SJSA1 (cell line): ENCODE measurements around the gene ZNF526. TPM values are rescaled to one million over a fixed set of nuclear protein-coding genes. Genes with fewer than 3 reads are reported as not detected.

Experiments
- DNase-seq, 2 experiments: peaks; one replicate each; pipeline ENCODE4 v3.0.0-alpha.2; 2015 to 2020; ENCODE audit warnings: low spot score in 2 of 2, low read depth in 1 of 2
- H3K27ac ChIP-seq: fragments of 250-450 bp; sonication (Bioruptor Pico); 2 replicates; pipeline ENCODE4 v1.5.1; 2020; ENCODE audit warnings: mild to moderate bottlenecking, moderate library complexity
- H3K27me3 ChIP-seq: fragments of 250-450 bp; sonication (Bioruptor Pico); replicated peaks from 2 replicates; pipeline ENCODE4 v1.5.1; 2020; ENCODE audit warnings: mild to moderate bottlenecking, moderate library complexity
- H3K36me3 ChIP-seq: fragments of 250-450 bp; sonication (Bioruptor Pico); 2 replicates; pipeline ENCODE4 v1.5.1; 2020; ENCODE audit warnings: mild to moderate bottlenecking
- H3K4me1 ChIP-seq: fragments of 250-450 bp; sonication (Bioruptor Pico); replicated peaks from 2 replicates; pipeline ENCODE4 v1.6.1; 2021; ENCODE audit warnings: mild to moderate bottlenecking
- H3K4me3 ChIP-seq: fragments of 250-450 bp; sonication (Bioruptor Pico); 2 replicates; pipeline ENCODE4 v1.5.1; 2020; ENCODE audit warnings: mild to moderate bottlenecking
- H3K9me3 ChIP-seq: fragments of 250-450 bp; sonication (Bioruptor Pico); replicated peaks from 2 replicates; pipeline ENCODE4 v1.5.1; 2020; ENCODE audit warnings: mild to moderate bottlenecking
- total RNA-seq: library from RNA; depleted of rRNA; stranded (reverse); fragments of >200 nt; shearing (Covaris generic); gene quantifications from 2 replicates; pipeline ENCODE4 v1.2.3, GENCODE V29; 2014

The ZNF526 gene
- total RNA-seq, 1 experiment from 2014 or later, result 10.5 TPM

DNA sequence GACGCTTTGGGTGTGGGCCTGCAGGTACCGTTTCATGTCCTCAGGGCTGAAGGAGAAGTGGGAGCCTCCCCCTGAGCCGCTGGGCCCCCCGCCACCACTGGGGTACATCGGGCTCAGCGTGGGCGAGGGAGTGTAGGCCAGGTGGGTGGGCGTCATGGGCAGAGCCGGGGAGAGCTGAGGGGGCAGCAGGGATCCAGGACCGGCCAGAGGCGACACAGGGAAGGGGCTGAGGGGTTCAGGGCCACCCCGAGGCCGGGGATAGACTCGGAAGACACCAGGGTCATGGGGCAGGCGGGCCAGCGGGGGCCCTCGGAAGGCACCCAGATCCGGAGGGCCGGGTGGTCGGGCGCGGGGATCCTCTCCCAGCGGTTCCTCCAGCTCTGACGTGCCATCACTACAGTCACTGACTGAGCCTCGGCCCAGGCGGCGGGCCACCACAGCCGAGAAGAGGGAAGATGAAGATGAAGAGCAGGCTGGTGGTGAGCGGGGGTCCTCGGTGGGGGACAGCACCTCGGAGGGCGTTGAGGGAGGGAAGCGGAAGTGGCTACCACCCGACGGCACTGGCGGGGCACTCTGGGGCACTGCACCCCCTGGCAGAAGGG, 29.1 kb downstream of the ZNF526 start:
- no peak for DNase-seq
- no peaks in the 10 kb centered on the region for H3K9me3 ChIP-seq
- peaks cover 56% of the 10 kb centered on the region for H3K36me3 ChIP-seq
- no peaks in the 10 kb centered on the region for H3K27me3 ChIP-seq
- H3K27ac ChIP-seq, result no peak overlapping the region
- H3K4me1 ChIP-seq, result peaks cover 45% of the 10 kb centered on the region
- H3K4me3 ChIP-seq, result no peak overlapping the region

DNA sequence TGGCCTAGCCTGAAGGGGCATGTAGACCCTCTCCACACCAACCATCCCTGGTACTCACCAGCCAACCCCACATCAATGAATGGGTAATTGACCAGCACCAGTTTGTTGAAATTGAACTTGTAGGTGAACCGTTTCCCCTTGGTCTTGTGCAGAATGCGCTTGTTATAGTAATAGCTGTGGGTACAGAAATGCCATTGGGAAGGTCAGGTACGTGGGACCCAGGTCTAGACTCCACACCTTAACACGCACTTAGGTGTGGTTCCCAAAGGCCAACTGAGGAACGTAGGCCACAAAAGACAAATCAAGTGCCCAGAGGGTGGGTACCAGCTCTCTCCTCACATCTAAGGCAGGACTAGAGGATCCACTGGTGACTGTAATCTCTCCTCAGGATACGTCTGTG, 29.7 kb downstream of the ZNF526 start:
- Histone ChIP-seq H3K9me3 (no peaks in the 10 kb centered on the region; the same call in 1 of the 2 replicates), H3K27me3 (no peaks in the 10 kb centered on the region), H3K4me1 (peaks cover 42% of the 10 kb centered on the region), H3K4me3 (no peak overlapping the region), H3K27ac (no peak overlapping the region), H3K36me3 (peaks cover 60% of the 10 kb centered on the region)
- no peak for DNase-seq

DNA sequence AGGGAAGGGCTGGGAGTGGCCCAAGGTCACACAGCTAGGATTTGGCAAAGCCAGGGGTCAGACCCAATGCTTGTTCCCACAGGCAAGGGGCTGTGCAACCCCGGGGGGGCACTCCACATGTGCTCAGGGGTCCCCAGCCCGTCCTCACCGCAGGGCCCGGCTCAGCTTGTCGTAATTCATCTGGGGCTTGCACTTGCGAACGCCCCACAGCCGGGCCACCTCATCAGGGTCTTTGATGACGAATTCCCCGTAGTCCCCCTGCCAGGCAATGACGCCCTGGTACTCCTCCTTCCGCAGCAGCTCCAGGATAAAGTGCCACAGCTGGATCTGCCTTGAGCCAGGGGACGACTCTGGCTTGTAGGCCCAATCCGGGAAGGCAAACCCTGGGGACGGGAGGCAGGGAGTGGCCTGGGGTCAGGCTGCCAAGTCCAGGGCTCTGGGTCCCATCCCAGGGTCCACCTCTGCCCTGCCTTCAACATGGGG, 30.1 kb downstream of the ZNF526 start:
- Histone ChIP-seq H3K27me3 (no peaks in the 10 kb centered on the region), H3K27ac (peak overlapping the region; percentile 6; the same call in 1 of the 2 replicates), H3K36me3 (peaks cover 61% of the 10 kb centered on the region), H3K9me3 (no peaks in the 10 kb centered on the region; the same call in 1 of the 2 replicates), H3K4me3 (no peak overlapping the region), H3K4me1 (peaks cover 38% of the 10 kb centered on the region)
- no peak for DNase-seq

DNA sequence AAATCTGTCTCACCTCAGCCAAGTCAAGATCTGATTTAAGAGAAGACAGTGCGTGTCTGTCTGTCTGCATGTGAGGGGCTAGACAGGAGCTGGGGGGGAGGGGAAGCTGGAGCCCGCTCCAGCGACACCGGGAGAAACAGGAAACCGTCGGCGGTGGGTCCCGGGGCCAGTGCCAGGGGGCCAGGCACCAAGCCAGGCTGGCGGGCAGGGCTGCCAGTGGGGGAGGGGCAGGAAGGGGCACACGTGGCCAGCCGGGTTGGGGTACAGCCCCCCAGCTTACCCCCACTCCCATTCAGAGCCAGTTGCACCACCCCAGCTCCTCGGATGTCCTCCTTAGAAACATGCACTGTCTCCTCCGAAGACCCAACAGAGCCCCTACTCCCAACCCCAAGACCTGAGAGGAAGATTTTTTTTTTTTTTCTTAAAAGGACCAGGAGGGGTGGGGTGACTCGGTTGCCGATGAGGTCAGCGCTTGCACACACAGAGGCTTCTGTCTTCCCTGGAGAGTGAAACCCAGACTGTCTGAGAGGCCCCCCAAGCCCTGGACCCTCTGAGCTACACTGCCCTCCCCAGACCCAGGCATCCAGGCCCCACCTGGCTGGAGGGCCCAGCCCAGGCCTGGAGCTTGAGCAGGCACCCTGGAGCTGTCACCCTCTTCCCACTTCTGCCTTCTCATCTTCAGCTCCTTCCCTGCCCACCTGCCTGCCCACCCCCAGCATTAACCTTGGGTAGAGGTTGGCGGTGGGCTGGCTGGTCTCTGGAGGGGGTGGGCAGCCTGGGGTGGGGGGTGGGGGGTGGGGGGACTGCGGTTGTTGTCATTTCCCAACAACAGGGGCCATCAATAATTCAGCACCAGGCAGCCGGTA, 30.8 kb downstream of the ZNF526 start:
- H3K27me3 ChIP-seq, result no peaks in the 10 kb centered on the region
- peaks cover 41% of the 10 kb centered on the region for H3K4me1 ChIP-seq
- DNase-seq, result peak in 1 of 2 experiments; percentile 22
- peak overlapping the region; percentile 6; the same call in 1 of the 2 replicates for H3K27ac ChIP-seq
- H3K9me3 ChIP-seq, result no peaks in the 10 kb centered on the region; the same call in 1 of the 2 replicates
- peaks cover 59% of the 10 kb centered on the region for H3K36me3 ChIP-seq
- no peak overlapping the region for H3K4me3 ChIP-seq

GRCh38 chr19:42251572-42252358, 31.7 kb downstream of the ZNF526 start:
- no peak overlapping the region for H3K4me3 ChIP-seq
- peaks cover 51% of the 10 kb centered on the region for H3K36me3 ChIP-seq
- DNase-seq, result no peak

GRCh38 chr19:42252365-42253244, 32.5 kb downstream of the ZNF526 start:
- peaks cover 46% of the 10 kb centered on the region for H3K36me3 ChIP-seq
- H3K27me3 ChIP-seq, result no peaks in the 10 kb centered on the region
- peak overlapping the region; percentile 85 for H3K4me3 ChIP-seq
- DNase-seq, result peak in 1 of 2 experiments; percentile 56
- peak overlapping the region; percentile 73 for H3K27ac ChIP-seq
- H3K4me1 ChIP-seq, result peaks cover 41% of the 10 kb centered on the region
- no peaks in the 10 kb centered on the region; the same call in 1 of the 2 replicates for H3K9me3 ChIP-seq

More at GRCh38 chr19:42251572-42252358, 31.7 kb downstream of the ZNF526 start:
- Histone ChIP-seq H3K4me1 (peaks cover 38% of the 10 kb centered on the region), H3K27me3 (no peaks in the 10 kb centered on the region), H3K27ac (peak overlapping the region; percentile 73; the same call in 1 of the 2 replicates), H3K9me3 (no peaks in the 10 kb centered on the region; the same call in 1 of the 2 replicates)

DNA sequence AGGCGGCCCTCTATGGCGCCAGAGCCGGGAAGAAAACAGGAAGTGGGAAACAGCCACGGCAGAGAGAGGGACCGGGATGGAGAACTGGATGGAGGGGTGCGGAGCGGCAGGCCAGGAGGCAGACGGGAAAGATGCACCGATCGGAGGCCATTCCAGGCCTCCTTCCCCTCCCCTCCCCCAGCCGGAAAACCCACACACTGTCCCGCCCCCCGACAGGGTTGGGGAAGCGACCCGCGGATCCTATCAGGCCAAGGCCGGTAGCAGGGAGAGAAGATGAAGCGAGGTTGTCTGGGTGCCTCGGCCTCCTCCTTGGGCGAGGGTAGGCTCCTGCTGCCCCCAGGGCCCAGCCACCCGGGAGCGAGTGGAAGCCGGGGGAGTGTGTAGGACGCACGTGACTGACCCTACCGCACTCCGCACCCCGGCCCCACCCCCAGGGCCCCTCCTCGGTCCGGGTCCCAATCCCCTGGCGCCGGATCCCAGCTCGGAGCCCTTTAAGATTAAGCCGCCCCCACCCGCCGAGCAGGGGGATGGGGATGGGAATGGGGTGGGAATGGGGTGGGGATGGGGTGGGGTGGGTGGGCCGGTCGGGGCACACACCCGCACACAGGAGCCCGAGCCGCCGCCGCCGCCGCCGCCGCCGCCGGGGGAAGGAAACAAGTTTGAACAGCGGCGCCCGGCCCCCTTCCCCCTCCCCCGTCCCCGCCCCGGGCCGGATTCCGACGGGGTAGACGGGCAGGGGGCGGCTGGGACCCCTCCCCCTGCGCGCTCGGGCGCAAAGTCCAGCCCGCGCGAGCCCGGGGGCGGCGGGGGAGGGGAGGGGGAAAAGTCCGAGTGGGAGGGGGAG, 33.4 kb downstream of the ZNF526 start:
- Histone ChIP-seq H3K36me3 (peaks cover 43% of the 10 kb centered on the region), H3K4me3 (peak overlapping the region; percentile 85)
- DNase-seq, result peak in 1 of 2 experiments; percentile 77

GRCh38 chr19:42254089-42254849, 34.2 kb downstream of the ZNF526 start:
- peak; percentile 77 to 79 for DNase-seq
- Histone ChIP-seq H3K4me3 (peak overlapping the region; percentile 85), H3K27me3 (no peaks in the 10 kb centered on the region), H3K4me1 (peaks cover 41% of the 10 kb centered on the region), H3K27ac (peak overlapping the region; percentile 73), H3K9me3 (no peaks in the 10 kb centered on the region; the same call in 1 of the 2 replicates), H3K36me3 (peaks cover 35% of the 10 kb centered on the region)

More for the DNA sequence above, 33.4 kb downstream of the ZNF526 start:
- Histone ChIP-seq H3K27me3 (no peaks in the 10 kb centered on the region), H3K4me1 (peaks cover 41% of the 10 kb centered on the region), H3K27ac (peak overlapping the region; percentile 73), H3K9me3 (no peaks in the 10 kb centered on the region; the same call in 1 of the 2 replicates)

DNA sequence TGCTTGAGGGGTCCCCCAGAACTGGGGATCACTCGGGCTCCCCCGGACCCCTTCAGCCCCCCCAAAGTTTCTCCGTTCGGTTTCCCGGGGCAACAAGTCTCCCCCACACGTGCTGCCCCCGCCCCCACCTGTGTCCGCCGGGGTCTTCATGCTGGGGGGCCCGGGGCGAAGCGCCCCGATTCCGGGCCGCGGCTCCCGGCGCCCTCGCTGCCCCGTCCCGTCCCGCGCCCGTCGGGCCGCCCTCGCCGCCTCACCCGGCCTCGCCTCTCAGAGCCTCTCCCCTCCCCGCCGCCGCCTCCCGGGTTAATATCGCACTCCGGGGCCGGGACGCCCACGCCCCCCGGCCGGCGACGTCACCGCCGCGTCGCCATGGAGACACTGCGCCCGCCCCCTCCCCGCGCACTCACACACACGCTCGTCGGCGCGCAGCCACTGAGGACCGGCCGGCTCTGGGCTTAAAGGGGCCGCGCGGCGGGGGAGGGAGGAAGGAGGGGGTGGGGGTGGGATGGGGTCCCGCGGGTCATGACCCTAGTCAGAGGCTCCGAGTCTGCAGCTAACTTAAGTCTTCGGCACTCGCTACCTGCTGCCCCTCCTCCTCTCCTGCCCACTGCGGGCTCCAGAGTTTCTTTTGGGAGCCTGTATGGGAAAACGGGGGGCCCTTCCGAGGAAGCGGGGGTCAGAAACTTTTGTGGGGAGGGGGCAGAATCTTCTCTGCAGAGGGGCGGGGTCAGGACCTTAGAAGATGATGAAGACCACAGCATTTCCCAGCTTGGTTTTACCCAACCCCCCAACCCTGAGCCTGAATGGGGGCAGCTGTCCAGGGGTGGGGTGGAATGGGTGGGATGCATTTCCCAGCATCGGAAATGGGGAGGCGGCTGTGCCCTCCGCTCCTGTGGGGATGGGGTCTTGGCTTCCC, 35.0 kb downstream of the ZNF526 start, which contains the start of gene ERF:
ERF (minus strand) TSS at position 279 of the 916 bp plus-strand sequence; CDS start at position 150, 129 bp downstream.
- Histone ChIP-seq H3K27me3 (no peaks in the 10 kb centered on the region), H3K36me3 (peaks cover 27% of the 10 kb centered on the region), H3K27ac (peak within 1 kb of the TSS; percentile 73), H3K4me3 (peak within 1 kb of the TSS; percentile 85), H3K4me1 (peaks cover 41% of the 10 kb centered on the region), H3K9me3 (no peaks in the 10 kb centered on the region; the same call in 1 of the 2 replicates)
- DNase-seq, result peak; percentile 83 to 91
